ENCODE data around the gene ROCK2.

The ROCK2 gene

GRCh38 chr2:11325961-11326676 is 18.3 kb downstream of the ROCK2 start:
- DNase-seq (ENCODE audit: low spot score in 2 of 2) = no peak
- Histone ChIP-seq H3K36me3 (replicated peaks) (no peaks in the 10 kb centered on the region), H3K9me3 (no peaks in the 10 kb centered on the region), H3K4me1 (peaks cover 3% of the 10 kb centered on the region; the same call in 1 of the 2 replicates), H3K4me3 (no peak overlapping the region), H3K27me3 (ENCODE audit: low read depth) (no peaks in the 10 kb centered on the region)
- in situ Hi-C loops (cut with MboI; ENCODE audit: low sequenced_read_pairs) = no loop called here

GRCh38 chr2:11321847-11322246 is 22.6 kb downstream of the ROCK2 start:
- in situ Hi-C loops (cut with MboI; ENCODE audit: low sequenced_read_pairs) = no loop called here
- no peaks in the 10 kb centered on the region for H3K4me1 ChIP-seq
- no peak for DNase-seq (ENCODE audit: low spot score in 2 of 2)

GRCh38 chr2:11320698-11321492 is 23.5 kb downstream of the ROCK2 start:
- no peak overlapping the region for H3K4me3 ChIP-seq
- no peaks in the 10 kb centered on the region for H3K27me3 ChIP-seq (ENCODE audit: low read depth)
- no peaks in the 10 kb centered on the region for H3K9me3 ChIP-seq
- DNase-seq (ENCODE audit: low spot score in 2 of 2) = no peak
- H3K36me3 ChIP-seq (replicated peaks) = no peaks in the 10 kb centered on the region
- in situ Hi-C loops (cut with MboI; ENCODE audit: low sequenced_read_pairs) = no loop called here
- H3K4me1 ChIP-seq = no peaks in the 10 kb centered on the region

More at GRCh38 chr2:11321847-11322246, 22.6 kb downstream of the ROCK2 start:
- Histone ChIP-seq H3K4me3 (no peak overlapping the region), H3K27me3 (ENCODE audit: low read depth) (no peaks in the 10 kb centered on the region), H3K36me3 (replicated peaks) (no peaks in the 10 kb centered on the region), H3K9me3 (no peaks in the 10 kb centered on the region)

- Histone ChIP-seq H3K36me3 (replicated peaks) (no peaks in the 10 kb centered on the region), H3K4me3 (no peak overlapping the region), H3K27me3 (ENCODE audit: low read depth) (no peaks in the 10 kb centered on the region), H3K9me3 (no peaks in the 10 kb centered on the region), H3K4me1 (no peaks in the 10 kb centered on the region)
- no peak for DNase-seq (ENCODE audit: low spot score in 2 of 2)
- in situ Hi-C loops (cut with MboI; ENCODE audit: low sequenced_read_pairs) = no loop called here
These were observed 24.5 kb downstream of the ROCK2 start for GRCh38 chr2:11319939-11320338.

- Histone ChIP-seq H3K4me1 (no peaks in the 10 kb centered on the region), H3K9me3 (no peaks in the 10 kb centered on the region), H3K27me3 (ENCODE audit: low read depth) (no peaks in the 10 kb centered on the region), H3K4me3 (no peak overlapping the region), H3K36me3 (replicated peaks) (no peaks in the 10 kb centered on the region)
- DNase-seq (ENCODE audit: low spot score in 2 of 2) = no peak
- in situ Hi-C loops (cut with MboI; ENCODE audit: low sequenced_read_pairs) = no loop called here
These were observed 29.2 kb downstream of the ROCK2 start for GRCh38 chr2:11315074-11315705.

GRCh38 chr2:11314487-11314886 is 29.9 kb downstream of the ROCK2 start:
- in situ Hi-C loops (cut with MboI; ENCODE audit: low sequenced_read_pairs) = no loop called here
- Histone ChIP-seq H3K9me3 (no peaks in the 10 kb centered on the region), H3K27me3 (ENCODE audit: low read depth) (no peaks in the 10 kb centered on the region), H3K36me3 (replicated peaks) (no peaks in the 10 kb centered on the region), H3K4me3 (no peak overlapping the region), H3K4me1 (no peaks in the 10 kb centered on the region)
- no peak for DNase-seq (ENCODE audit: low spot score in 2 of 2)

- in situ Hi-C loops (cut with MboI; ENCODE audit: low sequenced_read_pairs) = no loop called here
- Histone ChIP-seq H3K36me3 (replicated peaks) (no peaks in the 10 kb centered on the region), H3K4me3 (no peak overlapping the region), H3K27me3 (ENCODE audit: low read depth) (no peaks in the 10 kb centered on the region), H3K4me1 (no peaks in the 10 kb centered on the region), H3K9me3 (no peaks in the 10 kb centered on the region)
- no peak for DNase-seq (ENCODE audit: low spot score in 2 of 2)
These were observed 31.5 kb downstream of the ROCK2 start for GRCh38 chr2:11312770-11313471.

GRCh38 chr2:11311543-11311942 is 32.9 kb downstream of the ROCK2 start:
- Histone ChIP-seq H3K36me3 (replicated peaks) (no peaks in the 10 kb centered on the region), H3K4me3 (no peak overlapping the region), H3K4me1 (no peaks in the 10 kb centered on the region), H3K9me3 (no peaks in the 10 kb centered on the region), H3K27me3 (ENCODE audit: low read depth) (no peaks in the 10 kb centered on the region)
- no peak for DNase-seq (ENCODE audit: low spot score in 2 of 2)
- in situ Hi-C loops (cut with MboI; ENCODE audit: low sequenced_read_pairs) = no loop called here

- no peak for DNase-seq (ENCODE audit: low spot score in 2 of 2)
- no peak overlapping the region for H3K4me3 ChIP-seq
These were observed 34.2 kb downstream of the ROCK2 start for GRCh38 chr2:11310212-11310611.

GRCh38 chr2:11309706-11310105 is 34.7 kb downstream of the ROCK2 start:
- no peak for DNase-seq (ENCODE audit: low spot score in 2 of 2)
- in situ Hi-C loops (cut with MboI; ENCODE audit: low sequenced_read_pairs) = no loop called here

More at GRCh38 chr2:11310212-11310611, 34.2 kb downstream of the ROCK2 start:
- Histone ChIP-seq H3K4me1 (no peaks in the 10 kb centered on the region), H3K9me3 (no peaks in the 10 kb centered on the region), H3K27me3 (ENCODE audit: low read depth) (no peaks in the 10 kb centered on the region), H3K36me3 (replicated peaks) (no peaks in the 10 kb centered on the region)
- in situ Hi-C loops (cut with MboI; ENCODE audit: low sequenced_read_pairs) = no loop called here

GRCh38 chr2:11307764-11308415 is 36.5 kb downstream of the ROCK2 start:
- no peaks in the 10 kb centered on the region for H3K36me3 ChIP-seq (replicated peaks)
- H3K27me3 ChIP-seq (ENCODE audit: low read depth) = no peaks in the 10 kb centered on the region
- no peaks in the 10 kb centered on the region for H3K9me3 ChIP-seq
- H3K4me3 ChIP-seq = no peak overlapping the region
- in situ Hi-C loops (cut with MboI; ENCODE audit: low sequenced_read_pairs) = no loop called here
- H3K4me1 ChIP-seq = peaks cover 2% of the 10 kb centered on the region
- no peak for DNase-seq (ENCODE audit: low spot score in 2 of 2)

More at GRCh38 chr2:11309706-11310105, 34.7 kb downstream of the ROCK2 start:
- H3K4me1 ChIP-seq = no peaks in the 10 kb centered on the region
- H3K36me3 ChIP-seq (replicated peaks) = no peaks in the 10 kb centered on the region
- H3K27me3 ChIP-seq (ENCODE audit: low read depth) = no peaks in the 10 kb centered on the region
- H3K9me3 ChIP-seq = no peaks in the 10 kb centered on the region
- no peak overlapping the region for H3K4me3 ChIP-seq

GRCh38 chr2:11305958-11306357 is 38.5 kb downstream of the ROCK2 start:
- no peak for DNase-seq (ENCODE audit: low spot score in 2 of 2)
- H3K4me3 ChIP-seq = no peak overlapping the region
- no peaks in the 10 kb centered on the region for H3K36me3 ChIP-seq (replicated peaks)
- in situ Hi-C loops (cut with MboI; ENCODE audit: low sequenced_read_pairs) = no loop called here
- H3K4me1 ChIP-seq = peaks cover 2% of the 10 kb centered on the region
- H3K9me3 ChIP-seq = no peaks in the 10 kb centered on the region
- no peaks in the 10 kb centered on the region for H3K27me3 ChIP-seq (ENCODE audit: low read depth)

- Histone ChIP-seq H3K4me1 (peaks cover 2% of the 10 kb centered on the region), H3K36me3 (replicated peaks) (no peaks in the 10 kb centered on the region), H3K9me3 (no peaks in the 10 kb centered on the region), H3K27me3 (ENCODE audit: low read depth) (no peaks in the 10 kb centered on the region), H3K4me3 (no peak overlapping the region)
- no peak for DNase-seq (ENCODE audit: low spot score in 2 of 2)
- in situ Hi-C loops (cut with MboI; ENCODE audit: low sequenced_read_pairs) = no loop called here
These were observed 39.1 kb downstream of the ROCK2 start for GRCh38 chr2:11305338-11305737.

Measured in HAP-1 (cell line).